GM12878 (cell line): Measurements from ENCODE around the gene MYG1. TPM values are rescaled to one million over a fixed set of nuclear protein-coding genes. Genes with fewer than 3 reads are reported as not detected.

Experiments used
- CREM ChIP-seq: IDR thresholded peaks from 2 replicates; pipeline ENCODE4 v1.6.1; 2014; ENCODE audit warnings: antibody characterized with exemption, low read depth
- DPF2 ChIP-seq: fragments of 450-650 bp; IDR thresholded peaks from 2 replicates; pipeline ENCODE4 v1.6.1; 2017; ENCODE audit warnings: mild to moderate bottlenecking
- FOXM1 ChIP-seq: IDR thresholded peaks from 2 replicates; pipeline ENCODE4 v1.6.1; 2012; ENCODE audit warnings: low read depth, mild to moderate bottlenecking, inconsistent platforms, low read length, moderate library complexity
- IKZF2 ChIP-seq, 2 experiments: fragments of 450-650 bp; IDR thresholded peaks; 2 replicates each; pipeline ENCODE4 v1.6.1; 2017; ENCODE audit warnings: mild to moderate bottlenecking in 2 of 2, moderate library complexity in 2 of 2
- JUNB ChIP-seq: IDR thresholded peaks from 2 replicates; pipeline ENCODE4 v1.6.1; 2016; ENCODE audit warnings: antibody characterized with exemption, mild to moderate bottlenecking
- MEF2A ChIP-seq: IDR thresholded peaks from 2 replicates; pipeline ENCODE4 v1.6.1; 2011; ENCODE audit warnings: low read depth, mild to moderate bottlenecking, low read length, moderate library complexity; ENCODE audit not compliant: insufficient read depth
- MTA2 ChIP-seq: fragments of 450-650 bp; IDR thresholded peaks from 2 replicates; pipeline ENCODE4 v1.6.1; 2016; ENCODE audit warnings: low read depth, mild to moderate bottlenecking, moderate library complexity
- NBN ChIP-seq: fragments of 450-650 bp; IDR thresholded peaks from 2 replicates; pipeline ENCODE4 v1.6.1; 2016
- POLR2AphosphoS2 ChIP-seq: IDR thresholded peaks from 2 replicates; pipeline ENCODE4 v1.6.1; 2011; ENCODE audit warnings: low read depth, mild to moderate bottlenecking, low read length, improper control_type of control experiment, moderate library complexity
- RAD51 ChIP-seq: fragments of 450-650 bp; IDR thresholded peaks from 2 replicates; pipeline ENCODE4 v1.6.1; 2016; ENCODE audit warnings: moderate library complexity, mild to moderate bottlenecking, inconsistent platforms
- RBBP5 ChIP-seq: fragments of 200-600 bp; sonication (generic); conservative IDR thresholded peaks from 2 replicates; pipeline ENCODE4 v1.6.1; 2016
- RCOR1 ChIP-seq: conservative IDR thresholded peaks from 2 replicates; pipeline ENCODE4 v1.6.1; 2012; ENCODE audit warnings: low read depth, low read length, improper control_type of control experiment
- SMAD1 ChIP-seq: fragments of 450-650 bp; IDR thresholded peaks from 2 replicates; pipeline ENCODE4 v1.6.1; 2018; ENCODE audit warnings: mild to moderate bottlenecking, low read depth; ENCODE audit not compliant: partially characterized antibody
- SPI1 ChIP-seq: IDR thresholded peaks from 2 replicates; pipeline ENCODE4 v1.6.1; 2011; ENCODE audit warnings: low read depth, mild to moderate bottlenecking, low read length, moderate library complexity, borderline replicate concordance; ENCODE audit not compliant: insufficient read depth
- polyA plus RNA-seq, 11 experiments: library from polyadenylated mRNA; depleted of rRNA in 4 of 11; unstranded in 6 of 11; stranded (reverse) in 5 of 11; fragments of >200 nt; fragmentation: Nextera tagmentation in 4 of 11; fragmentation: Illumina TruSeq in 1 of 11; extraction: Ambion mirVana in 4 of 11; extraction: Trizol in 1 of 11; gene quantifications; 1 replicate in 1 of 11; 2 replicates in 10 of 11; pipeline versions ENCODE4 v1.2.1 to v1.2.3, GENCODE V29; 2011 to 2016; ENCODE audit warnings: inconsistent platforms in 2 of 11, missing spikeins in 2 of 11, low read depth in 1 of 11
- total RNA-seq, 4 experiments: library from RNA; depleted of rRNA in 3 of 4; stranded (reverse); fragments of >200 nt in 3 of 4; fragmentation: Illumina TruSeq in 1 of 4; extraction: Trizol in 1 of 4; gene quantifications; 2 replicates each; pipeline versions ENCODE4 v1.2.1 to v1.2.3, GENCODE V29; 2013 to 2021
- TF ChIP-seq, protein P1 (sequence below): fragments of 450-650 bp; IDR thresholded peaks from 2 replicates; pipeline ENCODE4 v1.6.1; 2017; ENCODE audit warnings: mild to moderate bottlenecking, low read depth, inconsistent platforms; ENCODE audit not compliant: poor library complexity, severe bottlenecking
- TF ChIP-seq, protein P2 (sequence below): fragments of 450-650 bp; formaldehyde crosslinking; IDR thresholded peaks from 2 replicates; pipeline ENCODE4 v1.4.0; 2022; ENCODE audit warnings: mild to moderate bottlenecking, moderate library complexity
- TF ChIP-seq, protein P3 (sequence below): fragments of 150-350 bp; IDR thresholded peaks from 2 replicates; pipeline ENCODE4 v1.6.1; 2016; ENCODE audit warnings: low read depth, low read length
- TF ChIP-seq, protein P4 (sequence below): IDR thresholded peaks from 2 replicates; pipeline ENCODE4 v1.6.1; 2012; ENCODE audit warnings: low read length, inconsistent platforms
- TF ChIP-seq, protein P5 (sequence below): IDR thresholded peaks from 2 replicates; pipeline ENCODE4 v1.6.1; 2011; ENCODE audit warnings: low read depth, mild to moderate bottlenecking, low read length, moderate library complexity, borderline replicate concordance; ENCODE audit errors: extremely low read depth
- TF ChIP-seq, protein P6 (sequence below): fragments of 450-650 bp; IDR thresholded peaks from 2 replicates; pipeline ENCODE4 v1.6.1; 2016; ENCODE audit warnings: mild to moderate bottlenecking

Gene MYG1
- total and polyA plus RNA-seq, 10 of the 15 experiments (the other 5 are each of a cell fraction or from before 2014, with no cell fraction given), result 20.7 to 81.0 (median 49.4) TPM

DNA sequence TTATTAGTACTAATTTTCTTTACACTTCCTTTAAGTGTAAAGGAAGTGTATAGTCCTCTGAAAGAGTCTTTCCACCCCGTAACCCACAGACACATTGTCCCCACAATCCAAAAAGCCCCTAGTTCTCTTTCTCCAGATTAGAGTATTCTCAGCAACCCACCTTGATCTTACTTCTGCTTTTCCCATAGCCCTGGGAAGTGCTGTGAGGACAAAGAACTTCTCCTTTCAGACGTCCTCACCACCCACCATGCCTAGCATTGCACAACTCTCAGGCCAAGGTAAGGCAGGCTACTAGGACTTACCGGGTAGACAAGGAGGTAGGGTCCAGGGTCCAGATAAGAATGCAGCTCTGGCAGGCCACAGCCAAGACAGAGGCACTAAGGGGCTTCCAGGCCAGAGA is 14.5 kb downstream of the MYG1 start (continued):
- TF ChIP-seq MEF2A (0 out of 2 replicates have a peak, but pooled peaks have one; percentile 29), MTA2 (peak; percentile 65), SPI1 (peak; percentile 62; the same call in 1 of the 2 replicates), RBBP5 (no peak), POLR2AphosphoS2 (no peak), NBN (no peak), CREM (no peak), RCOR1 (no peak), FOXM1 (peak; percentile 24; the same call in 1 of the 2 replicates), RAD51 (no peak), IKZF2 (IDR thresholded peaks at IDR 0.05) (peak; percentile 91; a peak in 3 of 4 replicates), JUNB (no peak), SMAD1 (no peak), DPF2 (no peak)
- TF ChIP-seq, protein P1, sequence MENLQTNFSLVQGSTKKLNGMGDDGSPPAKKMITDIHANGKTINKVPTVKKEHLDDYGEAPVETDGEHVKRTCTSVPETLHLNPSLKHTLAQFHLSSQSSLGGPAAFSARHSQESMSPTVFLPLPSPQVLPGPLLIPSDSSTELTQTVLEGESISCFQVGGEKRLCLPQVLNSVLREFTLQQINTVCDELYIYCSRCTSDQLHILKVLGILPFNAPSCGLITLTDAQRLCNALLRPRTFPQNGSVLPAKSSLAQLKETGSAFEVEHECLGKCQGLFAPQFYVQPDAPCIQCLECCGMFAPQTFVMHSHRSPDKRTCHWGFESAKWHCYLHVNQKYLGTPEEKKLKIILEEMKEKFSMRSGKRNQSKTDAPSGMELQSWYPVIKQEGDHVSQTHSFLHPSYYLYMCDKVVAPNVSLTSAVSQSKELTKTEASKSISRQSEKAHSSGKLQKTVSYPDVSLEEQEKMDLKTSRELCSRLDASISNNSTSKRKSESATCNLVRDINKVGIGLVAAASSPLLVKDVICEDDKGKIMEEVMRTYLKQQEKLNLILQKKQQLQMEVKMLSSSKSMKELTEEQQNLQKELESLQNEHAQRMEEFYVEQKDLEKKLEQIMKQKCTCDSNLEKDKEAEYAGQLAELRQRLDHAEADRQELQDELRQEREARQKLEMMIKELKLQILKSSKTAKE, result no peak
- TF ChIP-seq, protein P2, sequence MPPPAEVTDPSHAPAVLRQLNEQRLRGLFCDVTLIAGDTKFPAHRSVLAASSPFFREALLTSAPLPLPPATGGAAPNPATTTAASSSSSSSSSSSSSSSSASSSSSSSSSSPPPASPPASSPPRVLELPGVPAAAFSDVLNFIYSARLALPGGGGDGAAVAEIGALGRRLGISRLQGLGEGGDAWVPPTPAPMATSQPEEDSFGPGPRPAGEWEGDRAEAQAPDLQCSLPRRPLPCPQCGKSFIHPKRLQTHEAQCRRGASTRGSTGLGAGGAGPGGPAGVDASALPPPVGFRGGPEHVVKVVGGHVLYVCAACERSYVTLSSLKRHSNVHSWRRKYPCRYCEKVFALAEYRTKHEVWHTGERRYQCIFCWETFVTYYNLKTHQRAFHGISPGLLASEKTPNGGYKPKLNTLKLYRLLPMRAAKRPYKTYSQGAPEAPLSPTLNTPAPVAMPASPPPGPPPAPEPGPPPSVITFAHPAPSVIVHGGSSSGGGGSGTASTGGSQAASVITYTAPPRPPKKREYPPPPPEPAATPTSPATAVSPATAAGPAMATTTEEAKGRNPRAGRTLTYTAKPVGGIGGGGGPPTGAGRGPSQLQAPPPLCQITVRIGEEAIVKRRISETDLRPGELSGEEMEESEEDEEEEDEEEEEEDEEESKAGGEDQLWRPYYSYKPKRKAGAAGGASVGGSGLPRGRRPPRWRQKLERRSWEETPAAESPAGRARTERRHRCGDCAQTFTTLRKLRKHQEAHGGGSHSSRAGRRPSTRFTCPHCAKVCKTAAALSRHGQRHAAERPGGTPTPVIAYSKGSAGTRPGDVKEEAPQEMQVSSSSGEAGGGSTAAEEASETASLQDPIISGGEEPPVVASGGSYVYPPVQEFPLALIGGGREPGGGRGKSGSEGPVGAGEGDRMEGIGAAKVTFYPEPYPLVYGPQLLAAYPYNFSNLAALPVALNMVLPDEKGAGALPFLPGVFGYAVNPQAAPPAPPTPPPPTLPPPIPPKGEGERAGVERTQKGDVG (CRISPR knock-in tag), result no peak
- TF ChIP-seq, protein P3, sequence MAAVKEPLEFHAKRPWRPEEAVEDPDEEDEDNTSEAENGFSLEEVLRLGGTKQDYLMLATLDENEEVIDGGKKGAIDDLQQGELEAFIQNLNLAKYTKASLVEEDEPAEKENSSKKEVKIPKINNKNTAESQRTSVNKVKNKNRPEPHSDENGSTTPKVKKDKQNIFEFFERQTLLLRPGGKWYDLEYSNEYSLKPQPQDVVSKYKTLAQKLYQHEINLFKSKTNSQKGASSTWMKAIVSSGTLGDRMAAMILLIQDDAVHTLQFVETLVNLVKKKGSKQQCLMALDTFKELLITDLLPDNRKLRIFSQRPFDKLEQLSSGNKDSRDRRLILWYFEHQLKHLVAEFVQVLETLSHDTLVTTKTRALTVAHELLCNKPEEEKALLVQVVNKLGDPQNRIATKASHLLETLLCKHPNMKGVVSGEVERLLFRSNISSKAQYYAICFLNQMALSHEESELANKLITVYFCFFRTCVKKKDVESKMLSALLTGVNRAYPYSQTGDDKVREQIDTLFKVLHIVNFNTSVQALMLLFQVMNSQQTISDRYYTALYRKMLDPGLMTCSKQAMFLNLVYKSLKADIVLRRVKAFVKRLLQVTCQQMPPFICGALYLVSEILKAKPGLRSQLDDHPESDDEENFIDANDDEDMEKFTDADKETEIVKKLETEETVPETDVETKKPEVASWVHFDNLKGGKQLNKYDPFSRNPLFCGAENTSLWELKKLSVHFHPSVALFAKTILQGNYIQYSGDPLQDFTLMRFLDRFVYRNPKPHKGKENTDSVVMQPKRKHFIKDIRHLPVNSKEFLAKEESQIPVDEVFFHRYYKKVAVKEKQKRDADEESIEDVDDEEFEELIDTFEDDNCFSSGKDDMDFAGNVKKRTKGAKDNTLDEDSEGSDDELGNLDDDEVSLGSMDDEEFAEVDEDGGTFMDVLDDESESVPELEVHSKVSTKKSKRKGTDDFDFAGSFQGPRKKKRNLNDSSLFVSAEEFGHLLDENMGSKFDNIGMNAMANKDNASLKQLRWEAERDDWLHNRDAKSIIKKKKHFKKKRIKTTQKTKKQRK, result no peak
- TF ChIP-seq, protein P4, sequence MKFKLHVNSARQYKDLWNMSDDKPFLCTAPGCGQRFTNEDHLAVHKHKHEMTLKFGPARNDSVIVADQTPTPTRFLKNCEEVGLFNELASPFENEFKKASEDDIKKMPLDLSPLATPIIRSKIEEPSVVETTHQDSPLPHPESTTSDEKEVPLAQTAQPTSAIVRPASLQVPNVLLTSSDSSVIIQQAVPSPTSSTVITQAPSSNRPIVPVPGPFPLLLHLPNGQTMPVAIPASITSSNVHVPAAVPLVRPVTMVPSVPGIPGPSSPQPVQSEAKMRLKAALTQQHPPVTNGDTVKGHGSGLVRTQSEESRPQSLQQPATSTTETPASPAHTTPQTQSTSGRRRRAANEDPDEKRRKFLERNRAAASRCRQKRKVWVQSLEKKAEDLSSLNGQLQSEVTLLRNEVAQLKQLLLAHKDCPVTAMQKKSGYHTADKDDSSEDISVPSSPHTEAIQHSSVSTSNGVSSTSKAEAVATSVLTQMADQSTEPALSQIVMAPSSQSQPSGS, result no peak
- TF ChIP-seq, protein P5, sequence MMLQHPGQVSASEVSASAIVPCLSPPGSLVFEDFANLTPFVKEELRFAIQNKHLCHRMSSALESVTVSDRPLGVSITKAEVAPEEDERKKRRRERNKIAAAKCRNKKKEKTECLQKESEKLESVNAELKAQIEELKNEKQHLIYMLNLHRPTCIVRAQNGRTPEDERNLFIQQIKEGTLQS, result no peak
- TF ChIP-seq, protein P6, sequence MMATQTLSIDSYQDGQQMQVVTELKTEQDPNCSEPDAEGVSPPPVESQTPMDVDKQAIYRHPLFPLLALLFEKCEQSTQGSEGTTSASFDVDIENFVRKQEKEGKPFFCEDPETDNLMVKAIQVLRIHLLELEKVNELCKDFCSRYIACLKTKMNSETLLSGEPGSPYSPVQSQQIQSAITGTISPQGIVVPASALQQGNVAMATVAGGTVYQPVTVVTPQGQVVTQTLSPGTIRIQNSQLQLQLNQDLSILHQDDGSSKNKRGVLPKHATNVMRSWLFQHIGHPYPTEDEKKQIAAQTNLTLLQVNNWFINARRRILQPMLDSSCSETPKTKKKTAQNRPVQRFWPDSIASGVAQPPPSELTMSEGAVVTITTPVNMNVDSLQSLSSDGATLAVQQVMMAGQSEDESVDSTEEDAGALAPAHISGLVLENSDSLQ, result no peak
